ENCODE measurements around the gene ADGRB3.

- TF ChIP-seq POLR2AphosphoS5 (IDR thresholded peaks at IDR 0.05; ENCODE audit: borderline replicate concordance, low read depth, low read length) (no peak), EZH2 (IDR thresholded peaks at IDR 0.05) (no peak)
Measured at GRCh38 chr6:68834551-68834950, 199.5 kb downstream of the ADGRB3 start.

Data from SK-N-MC (cell line).